Keratinocyte (primary cell): ENCODE results near the gene C16orf46. TPM values are rescaled to one million over a fixed set of nuclear protein-coding genes. Genes with fewer than 3 reads are reported as not detected.

Source experiments
- DNase-seq: peaks from one replicate; pipeline ENCODE4 v3.0.0-alpha.2; 2011; ENCODE audit warnings: low read depth, missing footprints, low spot score
- FAIRE-seq: peaks from 2 replicates; lab custom pipeline; 2011; peaks lifted over from hg19 to GRCh38; lab: Jason Lieb, UNC
- H2AFZ ChIP-seq: 2 replicates; pipeline ENCODE4 v1.6.0; 2012; ENCODE audit warnings: low read length, control low read depth, inconsistent platforms; ENCODE audit not compliant: control insufficient read depth
- H3K27ac ChIP-seq: 2 replicates; pipeline ENCODE4 v1.5.1; 2011; ENCODE audit warnings: low read length; ENCODE audit not compliant: control insufficient read depth, insufficient read depth
- H3K27me3 ChIP-seq: 3 replicates; pipeline ENCODE4 v1.6.0; 2011; ENCODE audit warnings: low read length; ENCODE audit not compliant: control insufficient read depth, insufficient read depth; ENCODE audit errors: extremely low read depth
- H3K36me3 ChIP-seq, 2 experiments: 2 replicates in 1 of 2; 3 replicates in 1 of 2; pipeline ENCODE4 v1.5.1; 2011; ENCODE audit warnings: low read length in 2 of 2, mild to moderate bottlenecking in 1 of 2; ENCODE audit not compliant: control insufficient read depth in 2 of 2, insufficient read depth in 2 of 2; ENCODE audit errors: extremely low read depth in 1 of 2
- H3K4me1 ChIP-seq: 3 replicates; pipeline ENCODE4 v1.5.1; 2011; ENCODE audit warnings: low read length; ENCODE audit not compliant: control insufficient read depth, insufficient read depth; ENCODE audit errors: extremely low read depth
- H3K4me2 ChIP-seq: 3 replicates; pipeline ENCODE4 v1.6.0; 2011; ENCODE audit warnings: low read depth, low read length; ENCODE audit not compliant: control insufficient read depth, insufficient read depth; ENCODE audit errors: extremely low read depth
- H3K4me3 ChIP-seq, 3 experiments: fragments of 200-600 bp in 1 of 3; sonication (generic) in 1 of 3; 2 replicates in 2 of 3; 3 replicates in 1 of 3; pipeline ENCODE4 v1.5.1; 2011 to 2016; ENCODE audit warnings: low read length in 3 of 3, mild to moderate bottlenecking in 3 of 3, control low read depth in 2 of 3, inconsistent platforms in 1 of 3, low read depth in 1 of 3, mixed read lengths in 1 of 3, mixed run types in 1 of 3, moderate library complexity in 1 of 3; ENCODE audit not compliant: control insufficient read depth in 2 of 3, insufficient read depth in 2 of 3; ENCODE audit errors: extremely low read depth in 1 of 3
- H3K79me2 ChIP-seq: 2 replicates; pipeline ENCODE4 v1.6.0; 2012; ENCODE audit warnings: low read length; ENCODE audit not compliant: control insufficient read depth, insufficient read depth
- H3K9ac ChIP-seq: 3 replicates; pipeline ENCODE4 v1.6.0; 2011; ENCODE audit warnings: low read length; ENCODE audit not compliant: control insufficient read depth, insufficient read depth; ENCODE audit errors: extremely low read depth
- H3K9me1 ChIP-seq: 3 replicates; pipeline ENCODE4 v1.6.0; 2011; ENCODE audit warnings: low read length; ENCODE audit not compliant: control insufficient read depth, insufficient read depth; ENCODE audit errors: extremely low read depth
- H3K9me3 ChIP-seq: 2 replicates; pipeline ENCODE4 v1.5.1; 2012; ENCODE audit warnings: low read depth, low read length; ENCODE audit not compliant: control insufficient read depth
- H4K20me1 ChIP-seq: 3 replicates; pipeline ENCODE4 v1.6.0; 2011; ENCODE audit warnings: low read length; ENCODE audit not compliant: control insufficient read depth, insufficient read depth; ENCODE audit errors: extremely low read depth
- EZH2 ChIP-seq: IDR thresholded peaks from one replicate; pipeline ENCODE4 v1.6.1; 2012; ENCODE audit warnings: inconsistent platforms, mild to moderate bottlenecking, low read length, moderate library complexity
- dilution Hi-C: fragments of 300-500 bp; cut with MboI; formaldehyde crosslinking; loops from one replicate; pipeline ENCODE4 v1.7.0; 2020; ENCODE audit warnings: low sequenced_read_pairs; ENCODE audit not compliant: extremely low pct_ligation_motif_present
- polyA plus RNA-seq, 5 experiments: library from polyadenylated mRNA; depleted of rRNA in 3 of 5; stranded (reverse) in 3 of 5; stranded (forward) in 1 of 5; unstranded in 1 of 5; fragments of >200 nt; gene quantifications; 1 replicate in 1 of 5; 2 replicates in 3 of 5; 3 replicates in 1 of 5; pipeline versions ENCODE4 v1.2.1 to v1.2.3, GENCODE V29; 2011 to 2012; ENCODE audit warnings: missing spikeins in 2 of 5, low read depth in 1 of 5, low replicate concordance in 1 of 5
- TF ChIP-seq, protein P1 (sequence below), 3 experiments: IDR thresholded peaks in 1 of 3; conservative IDR thresholded peaks in 1 of 3; optimal IDR thresholded peaks in 1 of 3; 2 replicates in 2 of 3; 3 replicates in 1 of 3; pipeline versions ENCODE3 to v1.5.1; 2011; ENCODE audit warnings: low read length in 3 of 3, mild to moderate bottlenecking in 3 of 3, moderate library complexity in 2 of 3, control low read depth in 1 of 3, inconsistent platforms in 1 of 3; ENCODE audit not compliant: insufficient read depth in 2 of 3; ENCODE audit errors: extremely low read depth in 1 of 3

Gene C16orf46
- polyA plus RNA-seq, 1 donor (not counting 4 experiments of a cell fraction or from before 2014, with no cell fraction given) = 0.30 TPM

DNA sequence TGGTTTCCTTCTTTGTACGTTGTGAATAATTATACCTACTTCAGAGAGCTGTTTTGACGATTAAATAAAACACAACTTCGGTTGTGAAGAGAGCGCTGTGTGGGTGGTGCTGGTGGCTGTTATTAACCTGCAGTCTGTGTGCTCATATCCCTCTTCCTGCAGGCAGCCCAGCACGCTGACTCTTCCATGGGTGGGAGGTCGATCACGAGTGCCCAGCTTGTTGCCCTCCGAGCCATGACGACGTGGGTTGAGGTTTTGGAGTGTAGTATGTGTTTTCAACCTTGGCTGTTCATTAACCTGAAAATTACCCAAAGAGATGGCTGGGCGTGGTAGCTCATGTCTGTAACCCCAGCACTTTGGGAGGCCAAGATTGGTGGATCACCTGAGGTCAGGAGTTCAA lies 30.5 kb upstream of the C16orf46 start:
- FAIRE-seq (no peak), DNase-seq (no peak)
- no peaks in the 10 kb centered on the region for H3K27me3 ChIP-seq
- H4K20me1 ChIP-seq = no peaks in the 10 kb centered on the region
- H2AFZ ChIP-seq = no peak overlapping the region
- no peaks in the 10 kb centered on the region for H3K9me1 ChIP-seq
- no peak overlapping the region for H3K27ac ChIP-seq
- H3K79me2 ChIP-seq = no peaks in the 10 kb centered on the region
- H3K4me2 ChIP-seq = no peak overlapping the region
- H3K9me3 ChIP-seq = no peaks in the 10 kb centered on the region
- H3K4me1 ChIP-seq = no peaks in the 10 kb centered on the region
- H3K9ac ChIP-seq = no peak overlapping the region
- no peak overlapping the region for H3K4me3 ChIP-seq
- no peak for TF ChIP-seq EZH2
- TF ChIP-seq, protein P1, sequence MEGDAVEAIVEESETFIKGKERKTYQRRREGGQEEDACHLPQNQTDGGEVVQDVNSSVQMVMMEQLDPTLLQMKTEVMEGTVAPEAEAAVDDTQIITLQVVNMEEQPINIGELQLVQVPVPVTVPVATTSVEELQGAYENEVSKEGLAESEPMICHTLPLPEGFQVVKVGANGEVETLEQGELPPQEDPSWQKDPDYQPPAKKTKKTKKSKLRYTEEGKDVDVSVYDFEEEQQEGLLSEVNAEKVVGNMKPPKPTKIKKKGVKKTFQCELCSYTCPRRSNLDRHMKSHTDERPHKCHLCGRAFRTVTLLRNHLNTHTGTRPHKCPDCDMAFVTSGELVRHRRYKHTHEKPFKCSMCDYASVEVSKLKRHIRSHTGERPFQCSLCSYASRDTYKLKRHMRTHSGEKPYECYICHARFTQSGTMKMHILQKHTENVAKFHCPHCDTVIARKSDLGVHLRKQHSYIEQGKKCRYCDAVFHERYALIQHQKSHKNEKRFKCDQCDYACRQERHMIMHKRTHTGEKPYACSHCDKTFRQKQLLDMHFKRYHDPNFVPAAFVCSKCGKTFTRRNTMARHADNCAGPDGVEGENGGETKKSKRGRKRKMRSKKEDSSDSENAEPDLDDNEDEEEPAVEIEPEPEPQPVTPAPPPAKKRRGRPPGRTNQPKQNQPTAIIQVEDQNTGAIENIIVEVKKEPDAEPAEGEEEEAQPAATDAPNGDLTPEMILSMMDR (optimal IDR thresholded peaks at IDR 0.05 in 1 of 3, IDR thresholded peaks at IDR 0.05 in 1 of 3, conservative IDR thresholded peaks at IDR 0.05 in 1 of 3; ENCODE audit: extremely low read depth in 1 of 3, insufficient read depth in 2 of 3, low read length in 3 of 3) = no peak
- dilution Hi-C loops = no loop called here
- H3K36me3 ChIP-seq = no peaks in the 10 kb centered on the region

DNA sequence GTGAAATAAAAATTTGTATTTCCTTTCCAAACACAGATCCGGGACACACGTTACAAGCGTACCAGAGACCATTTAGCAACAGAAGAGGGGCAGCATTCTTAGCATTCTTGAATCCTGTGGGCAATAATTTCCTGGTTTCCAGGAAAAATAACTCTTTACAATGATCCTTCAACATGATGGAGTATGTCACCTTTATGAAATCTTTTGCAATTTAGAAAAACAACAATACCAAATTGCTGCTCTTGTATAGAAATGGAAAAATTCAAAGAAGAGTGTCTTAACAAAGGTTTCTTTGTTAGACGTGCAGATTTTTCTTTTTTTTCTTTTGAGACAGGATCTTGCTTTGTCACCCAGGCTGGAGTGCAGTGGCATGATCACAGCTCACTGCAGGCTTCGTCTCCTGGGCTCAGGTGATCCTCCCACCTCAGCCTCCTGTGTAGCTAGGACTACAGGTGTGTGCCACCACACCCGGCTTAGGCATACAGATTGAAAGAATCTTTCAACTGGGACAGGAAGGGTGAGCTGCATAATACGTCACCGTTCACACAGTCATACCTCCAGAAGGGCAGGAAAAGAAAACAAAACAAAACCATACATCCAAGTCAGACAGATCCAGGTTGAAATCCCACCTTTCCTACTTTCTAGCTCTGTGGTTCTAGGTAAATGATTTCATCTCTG lies 29.9 kb upstream of the C16orf46 start:
- Histone ChIP-seq H3K79me2 (no peaks in the 10 kb centered on the region), H3K4me1 (no peaks in the 10 kb centered on the region), H3K9ac (no peak overlapping the region), H2AFZ (no peak overlapping the region), H3K9me1 (no peaks in the 10 kb centered on the region), H3K27ac (no peak overlapping the region), H3K4me3 (no peak overlapping the region), H3K27me3 (no peaks in the 10 kb centered on the region), H3K36me3 (no peaks in the 10 kb centered on the region), H4K20me1 (no peaks in the 10 kb centered on the region), H3K9me3 (no peaks in the 10 kb centered on the region), H3K4me2 (no peak overlapping the region)
- TF ChIP-seq EZH2 = no peak
- TF ChIP-seq, protein P1 (optimal IDR thresholded peaks at IDR 0.05 in 1 of 3, IDR thresholded peaks at IDR 0.05 in 1 of 3, conservative IDR thresholded peaks at IDR 0.05 in 1 of 3; ENCODE audit: extremely low read depth in 1 of 3, insufficient read depth in 2 of 3, low read length in 3 of 3) = no peak
- no peak for DNase-seq
- no peak for FAIRE-seq
- dilution Hi-C loops = no loop called here
